ENCODE measurements around the gene COL18A1.

COL18A1 gene

DNA sequence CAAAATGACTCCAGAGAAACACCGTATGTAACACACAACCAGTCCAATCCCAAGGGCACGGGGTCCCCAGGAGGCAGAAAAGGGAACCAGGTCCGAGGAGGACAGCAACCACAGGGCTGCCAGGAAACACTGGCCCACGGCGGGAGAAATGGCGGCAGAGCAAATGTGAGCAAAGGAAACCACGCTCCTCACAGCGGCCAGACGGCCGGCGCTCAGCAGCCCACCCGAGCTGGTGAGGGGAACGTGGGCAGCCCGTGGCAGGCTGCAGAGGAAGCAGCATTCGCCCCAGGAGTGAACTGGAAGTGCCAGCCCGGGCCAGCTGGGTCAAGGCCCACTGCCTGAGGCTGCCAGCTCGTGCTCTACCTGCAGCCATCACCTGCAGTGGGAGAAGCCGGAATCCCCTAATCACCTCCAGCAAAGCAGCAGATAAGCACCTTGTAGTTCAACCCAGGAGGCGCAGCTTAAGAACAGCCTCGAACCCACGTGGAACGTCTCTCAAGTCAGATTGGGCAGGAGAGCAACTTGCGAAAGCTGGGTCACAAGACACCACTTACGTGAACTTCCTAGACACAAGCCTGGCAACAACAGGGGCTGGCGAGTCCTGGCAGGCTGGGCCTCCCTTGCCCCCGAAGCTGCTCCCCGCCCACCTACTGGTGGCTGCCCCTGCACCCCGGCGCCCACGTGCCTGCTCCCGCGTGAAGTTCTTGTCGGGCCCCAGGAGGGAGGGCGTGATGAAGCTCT lies 130.5 kb downstream of the COL18A1 start:
- no peak for DNase-seq (ENCODE audit: low read depth in 2 of 2)

DNA sequence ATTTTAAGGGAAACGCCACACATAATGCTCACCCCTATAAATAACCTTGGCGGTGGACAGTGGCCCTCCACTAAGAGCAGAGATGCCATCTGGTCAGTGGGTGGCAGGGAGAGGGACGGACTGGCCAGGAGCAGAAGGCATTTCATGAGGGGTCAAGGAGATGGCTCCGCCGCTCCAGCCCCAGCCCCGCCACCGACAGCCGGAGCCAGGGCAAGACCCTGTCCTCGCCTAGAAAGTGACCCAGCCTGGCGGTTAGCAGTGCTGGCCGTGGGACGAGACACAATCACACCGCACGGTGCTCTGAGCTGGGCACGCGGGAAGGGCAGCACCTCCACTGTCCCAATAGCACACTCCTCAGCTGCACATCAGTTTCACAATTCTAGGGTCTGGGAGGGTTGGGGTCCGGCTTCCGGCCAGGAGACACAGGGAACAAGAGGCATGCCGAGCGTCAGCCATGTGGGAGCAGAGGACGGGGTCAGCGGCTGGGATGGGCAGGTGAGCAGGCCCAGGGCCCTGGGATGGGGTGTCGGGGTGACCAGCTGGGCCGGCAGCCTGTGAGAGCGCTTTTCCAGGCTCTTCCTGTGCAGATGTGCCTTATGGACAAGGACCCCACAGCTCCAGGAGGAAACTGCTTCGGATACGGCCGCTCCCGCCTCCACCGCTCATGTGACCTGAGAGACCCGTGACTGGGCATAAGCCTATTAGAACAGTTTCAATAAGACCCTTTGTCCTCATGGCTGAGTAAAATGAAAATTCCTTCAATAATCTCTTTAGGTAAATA lies 131.5 kb downstream of the COL18A1 start:
- no peak for DNase-seq (ENCODE audit: low read depth in 2 of 2)

DNA sequence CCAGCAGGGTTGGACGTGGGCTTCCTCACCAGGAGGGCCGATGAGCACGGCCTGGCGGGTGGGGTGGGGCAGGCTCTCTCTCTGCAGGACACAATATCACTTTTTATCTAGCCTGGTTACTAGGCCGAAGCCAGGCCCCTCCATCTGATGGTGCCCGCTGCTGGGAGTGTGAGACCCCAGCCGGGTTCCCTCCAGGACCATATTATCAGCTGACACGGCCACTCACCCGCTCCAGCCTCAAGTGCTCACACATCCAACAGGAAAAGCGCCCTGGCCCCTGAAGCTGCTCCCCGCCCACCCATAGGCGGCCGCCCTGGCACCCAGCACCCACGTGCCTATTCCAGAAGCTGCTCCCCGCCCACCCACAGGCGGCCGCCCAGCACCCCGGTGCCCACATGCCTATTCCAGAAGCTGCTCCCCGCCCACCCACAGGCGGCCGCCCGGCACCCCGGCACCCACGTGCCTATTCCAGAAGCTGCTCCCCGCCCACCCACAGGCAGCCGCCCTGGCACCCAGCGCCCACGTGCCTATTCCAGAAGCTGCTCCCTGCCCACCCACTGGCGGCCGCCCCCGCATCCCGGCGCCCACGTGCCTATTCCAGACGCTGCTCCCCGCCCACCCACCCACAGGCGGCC lies 132.3 kb downstream of the COL18A1 start:
- no peak for DNase-seq (ENCODE audit: low read depth in 2 of 2)

DNA sequence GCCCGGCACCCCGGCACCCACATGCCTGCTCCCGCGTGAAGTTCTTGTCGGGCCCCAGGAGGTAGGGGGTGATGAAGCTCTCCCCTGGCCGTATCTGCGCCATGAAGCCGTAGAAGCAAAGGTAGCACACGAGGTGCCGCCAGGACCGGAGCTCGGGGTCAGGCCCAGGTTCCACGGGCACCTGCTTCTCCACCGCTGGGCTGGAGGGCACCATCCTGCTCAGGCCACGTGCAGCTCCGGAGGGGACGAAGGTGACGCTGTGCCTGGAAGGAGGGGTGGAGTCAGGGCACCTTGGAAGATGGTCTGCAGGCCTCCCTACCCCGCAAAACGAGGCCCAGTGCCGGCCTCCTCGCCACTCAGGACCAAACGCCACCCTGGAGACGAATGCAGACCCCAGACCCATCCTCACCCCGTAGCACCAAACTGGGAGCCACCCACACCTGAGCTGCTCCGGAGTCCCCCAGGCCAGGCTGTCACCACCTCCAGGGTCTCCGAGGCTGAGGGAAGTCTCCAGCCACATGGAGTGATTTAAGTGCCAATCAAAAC lies 132.9 kb downstream of the COL18A1 start:
- no peak for DNase-seq (ENCODE audit: low read depth in 2 of 2)

DNA sequence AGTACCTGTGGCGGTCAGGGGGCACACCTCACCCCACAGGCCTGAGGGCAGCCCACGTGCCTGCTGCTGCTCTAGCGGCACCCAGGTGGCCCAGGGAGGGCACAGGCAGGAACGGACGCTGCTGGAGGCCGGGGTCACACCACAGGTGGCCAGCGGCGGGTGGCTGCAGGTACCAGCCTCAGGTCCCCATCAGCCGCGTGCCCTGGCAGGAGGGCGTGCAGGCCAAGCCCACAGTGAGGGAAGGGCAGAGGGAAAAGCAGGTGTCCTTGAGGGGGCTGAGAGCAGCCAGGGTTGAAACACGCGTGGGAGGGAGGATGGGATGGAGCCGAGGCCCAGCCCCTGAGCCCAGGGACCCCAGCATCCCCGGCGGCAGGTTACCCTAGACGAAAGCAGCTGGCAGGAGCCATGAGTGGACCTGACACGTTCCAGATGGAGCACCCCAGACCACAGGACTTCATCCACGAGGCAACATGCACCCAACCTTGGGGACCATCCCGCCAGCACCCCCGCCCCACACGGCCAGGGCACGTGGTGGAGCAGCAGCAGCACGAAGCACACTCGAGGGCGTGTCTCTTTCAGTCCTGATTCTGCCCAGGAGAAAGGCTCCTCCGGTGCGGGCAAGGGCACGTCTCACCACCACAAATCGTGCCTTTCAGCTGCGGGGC lies 133.5 kb downstream of the COL18A1 start:
- no peak for DNase-seq (ENCODE audit: low read depth in 2 of 2)

DNA sequence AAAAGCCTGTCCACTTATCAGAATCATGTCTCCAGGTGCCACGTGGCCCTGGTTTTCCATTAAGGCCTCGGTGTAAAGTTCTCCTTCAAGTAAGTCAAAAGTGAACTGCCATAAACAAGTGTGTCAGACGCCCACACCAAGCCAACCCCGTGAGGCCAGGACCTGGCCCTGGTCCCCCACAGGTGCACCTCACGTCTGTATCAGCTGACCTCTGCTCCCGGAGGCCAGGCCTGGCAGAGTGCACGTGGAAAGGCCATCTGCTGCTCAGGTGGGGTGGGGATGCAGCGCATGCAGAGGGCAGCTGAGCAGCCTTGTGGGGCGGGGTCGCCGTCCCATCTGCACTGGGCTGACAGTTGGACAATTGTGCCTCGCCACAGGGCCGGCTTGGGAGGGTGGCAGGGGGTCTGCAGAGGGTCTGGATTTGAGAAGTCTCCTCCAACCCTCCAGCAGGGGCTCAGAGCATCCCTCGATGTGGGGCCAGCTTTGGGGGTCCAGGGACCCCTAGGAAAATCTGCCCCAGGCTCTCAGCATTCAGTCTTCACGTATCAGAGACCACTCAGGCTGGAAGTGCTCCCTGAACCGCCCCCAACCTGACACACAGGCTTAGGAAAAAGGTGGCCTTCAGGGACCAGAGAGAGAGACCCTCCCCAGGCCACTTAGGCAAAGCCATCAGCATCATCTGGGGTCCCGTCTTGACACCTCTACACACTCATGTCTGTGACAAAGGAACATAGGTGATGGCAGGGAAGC lies 134.3 kb downstream of the COL18A1 start:
- no peak for DNase-seq (ENCODE audit: low read depth in 2 of 2)

DNA sequence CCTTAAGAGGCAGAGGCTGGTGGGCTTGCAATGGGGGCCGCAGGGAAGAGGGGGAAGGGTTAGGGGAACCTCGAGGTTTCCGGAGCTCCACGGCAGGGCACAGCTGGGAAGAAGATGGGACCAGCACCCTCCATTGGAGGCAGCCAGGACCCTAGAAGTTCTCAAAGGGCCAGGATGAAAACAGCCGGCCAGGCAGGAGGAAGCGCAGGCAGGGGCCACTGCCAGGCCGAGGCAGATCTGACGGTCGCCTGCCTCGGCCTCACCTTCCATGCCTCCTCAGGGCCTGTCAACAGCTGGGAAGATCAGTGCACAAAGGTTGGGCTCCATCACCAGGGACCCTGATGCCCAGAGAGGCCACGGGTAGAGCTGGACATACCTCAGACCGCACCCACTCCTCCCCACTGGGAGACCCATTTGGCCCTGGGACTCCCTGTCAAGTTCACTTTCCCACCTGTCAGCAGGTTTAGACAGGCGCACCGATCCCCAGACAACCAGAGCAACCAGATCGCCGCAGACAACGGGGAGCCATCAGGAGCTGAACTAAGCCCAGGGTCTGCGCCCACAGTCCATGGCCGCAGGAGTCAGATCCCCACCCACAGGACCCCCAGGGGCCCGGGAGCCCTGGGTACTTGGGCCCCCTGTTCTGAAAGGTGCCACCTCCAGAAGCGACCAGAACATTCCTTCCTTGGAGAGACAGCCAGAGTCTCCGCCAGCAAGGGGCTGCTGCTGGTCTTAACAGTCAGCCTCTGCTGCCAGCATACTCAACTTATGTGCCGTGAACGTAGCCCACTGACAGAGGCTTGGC lies 135.0 kb downstream of the COL18A1 start:
- no peak for DNase-seq (ENCODE audit: low read depth in 2 of 2)

DNA sequence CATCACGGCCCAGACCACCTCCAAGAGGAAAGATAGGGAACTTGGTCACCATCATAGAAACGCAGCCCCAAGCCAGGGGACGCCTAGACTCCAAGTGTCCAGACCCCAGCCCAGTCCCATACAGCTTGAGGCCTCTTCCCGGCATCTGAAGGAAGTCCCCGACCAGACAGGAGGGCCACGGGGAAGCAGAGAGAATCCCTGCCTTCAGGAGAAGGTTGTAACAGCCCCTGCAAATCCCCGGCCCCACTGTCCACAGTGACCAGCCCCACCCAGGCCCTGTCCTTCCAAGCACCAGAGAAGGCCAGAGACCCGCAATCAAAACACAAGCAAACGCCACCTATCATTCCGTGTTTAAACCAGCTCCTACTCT lies 135.6 kb downstream of the COL18A1 start:
- DNase-seq (ENCODE audit: low read depth in 2 of 2) = no peak

DNA sequence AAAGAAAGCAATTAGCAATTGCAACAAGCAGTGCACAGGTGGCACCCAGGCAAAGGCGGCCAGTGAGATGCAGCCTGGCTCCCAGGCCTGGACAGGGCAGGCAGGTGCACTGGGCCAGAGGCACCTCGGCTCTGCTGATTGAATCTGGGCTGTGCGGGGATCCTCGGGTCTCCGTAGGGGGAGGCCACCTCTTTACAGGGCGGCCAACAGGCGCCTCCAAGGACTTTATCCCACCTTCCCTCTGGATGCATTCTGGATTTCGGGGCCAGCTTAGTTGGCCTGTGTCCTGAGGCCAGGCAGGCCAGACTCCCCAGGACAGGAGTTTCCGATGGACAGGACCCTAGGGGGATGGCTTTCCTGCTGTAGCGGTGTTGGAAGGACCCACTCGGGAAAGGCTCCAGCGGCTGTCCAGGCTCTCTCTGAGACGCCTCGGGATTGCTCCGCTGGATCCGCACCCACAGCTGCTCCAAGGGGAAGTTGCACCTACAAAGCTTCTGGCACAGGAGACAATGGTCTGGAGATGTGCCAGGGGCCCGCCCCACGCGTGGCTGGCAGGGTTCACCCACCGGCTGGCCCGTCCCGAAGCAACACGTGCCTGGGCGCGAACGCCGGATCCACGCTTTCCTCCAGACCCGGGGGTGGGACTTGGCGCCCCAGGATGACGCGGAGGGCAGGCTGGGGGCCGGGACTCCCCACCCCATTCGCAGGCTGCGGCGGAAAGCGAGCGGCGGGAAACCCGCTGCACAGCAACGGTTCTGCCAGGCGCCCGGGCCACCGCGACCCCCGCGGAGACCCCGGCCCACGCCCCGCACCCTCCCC lies 136.5 kb downstream of the COL18A1 start:
- peak; percentile 36 to 58 for DNase-seq (ENCODE audit: low read depth in 2 of 2)

DNA sequence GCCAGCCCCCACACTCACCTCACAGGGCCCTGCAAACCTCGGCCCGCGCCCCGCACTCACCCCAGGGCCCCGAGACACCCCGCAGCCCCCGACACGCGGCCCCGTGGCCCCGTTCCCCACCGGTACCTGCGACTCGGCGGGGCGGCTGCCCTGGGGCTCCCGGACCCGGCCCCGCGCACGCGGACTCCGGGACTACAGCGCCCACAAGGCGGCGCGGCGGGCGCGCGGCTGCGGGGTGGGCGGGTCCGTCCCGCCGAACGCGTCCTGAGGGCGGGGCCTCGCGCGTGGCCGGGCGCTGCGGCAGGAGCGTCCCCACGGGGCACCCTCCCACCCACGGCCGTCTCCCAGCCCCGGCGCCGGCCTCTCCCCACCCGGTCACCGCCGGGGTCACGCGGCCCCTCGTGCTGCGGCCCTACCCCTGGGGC lies 137.3 kb downstream of the COL18A1 start, which contains the start of gene SLC19A1:
Gene SLC19A1, minus strand, starts transcription at position 199 of the 425 bp plus-strand sequence. CDS start 4,481 bp downstream, outside the sequence.
- peak in 1 of 2 donors; percentile 59 for DNase-seq (ENCODE audit: low read depth in 2 of 2)

DNA sequence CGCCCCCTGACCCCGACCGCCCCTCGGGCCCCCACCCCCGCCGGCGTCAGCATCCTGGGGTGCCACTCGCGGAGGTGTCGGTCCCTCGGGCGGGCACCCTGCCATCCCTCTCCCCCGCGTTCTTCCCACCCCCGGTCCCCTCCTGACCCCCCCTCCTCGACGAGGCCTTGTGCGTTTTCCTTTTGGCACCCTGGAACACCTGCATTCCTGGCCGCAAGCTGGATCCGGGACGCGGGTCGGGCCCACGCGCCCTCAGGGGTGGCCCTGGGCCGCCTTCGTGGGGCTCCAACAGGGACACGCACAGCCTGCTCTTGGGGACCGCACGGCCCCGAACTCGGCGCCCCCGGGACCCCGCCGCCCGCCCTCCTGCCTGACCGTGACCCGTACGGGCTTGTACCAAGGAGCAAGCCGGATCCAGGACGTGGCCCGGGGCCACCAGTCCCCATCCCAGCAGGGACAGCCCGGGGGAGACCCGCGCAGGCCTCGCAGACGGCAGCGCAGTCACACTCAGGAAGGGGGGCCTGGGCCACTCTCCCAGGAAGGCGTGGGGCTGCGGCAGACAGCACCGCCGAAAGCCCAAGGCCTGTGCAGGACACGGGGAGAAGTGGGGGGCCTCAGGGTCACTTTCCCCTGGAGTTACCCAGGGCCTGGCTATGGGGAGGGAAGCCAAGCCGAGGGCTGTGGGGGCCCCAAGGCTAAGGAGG lies 137.9 kb downstream of the COL18A1 start:
- no peak for DNase-seq (ENCODE audit: low read depth in 2 of 2)

DNA sequence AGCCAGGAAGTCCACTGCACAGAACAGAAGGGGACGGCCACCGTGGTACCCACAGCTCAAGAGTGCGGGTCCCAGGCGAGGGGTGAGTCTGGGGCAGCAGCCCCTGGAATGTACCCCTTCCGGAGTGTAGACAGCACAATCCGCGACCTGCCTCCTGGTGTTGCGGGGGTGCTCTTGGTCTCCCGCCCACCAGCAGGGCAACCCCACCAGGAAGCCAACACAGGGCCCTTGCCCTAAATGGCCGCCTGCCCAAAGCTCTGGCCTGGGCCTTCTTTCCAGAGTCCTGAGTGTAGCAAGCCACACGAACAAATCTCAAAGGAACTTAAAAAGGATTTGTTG lies 138.4 kb downstream of the COL18A1 start:
- no peak for DNase-seq (ENCODE audit: low read depth in 2 of 2)

DNA sequence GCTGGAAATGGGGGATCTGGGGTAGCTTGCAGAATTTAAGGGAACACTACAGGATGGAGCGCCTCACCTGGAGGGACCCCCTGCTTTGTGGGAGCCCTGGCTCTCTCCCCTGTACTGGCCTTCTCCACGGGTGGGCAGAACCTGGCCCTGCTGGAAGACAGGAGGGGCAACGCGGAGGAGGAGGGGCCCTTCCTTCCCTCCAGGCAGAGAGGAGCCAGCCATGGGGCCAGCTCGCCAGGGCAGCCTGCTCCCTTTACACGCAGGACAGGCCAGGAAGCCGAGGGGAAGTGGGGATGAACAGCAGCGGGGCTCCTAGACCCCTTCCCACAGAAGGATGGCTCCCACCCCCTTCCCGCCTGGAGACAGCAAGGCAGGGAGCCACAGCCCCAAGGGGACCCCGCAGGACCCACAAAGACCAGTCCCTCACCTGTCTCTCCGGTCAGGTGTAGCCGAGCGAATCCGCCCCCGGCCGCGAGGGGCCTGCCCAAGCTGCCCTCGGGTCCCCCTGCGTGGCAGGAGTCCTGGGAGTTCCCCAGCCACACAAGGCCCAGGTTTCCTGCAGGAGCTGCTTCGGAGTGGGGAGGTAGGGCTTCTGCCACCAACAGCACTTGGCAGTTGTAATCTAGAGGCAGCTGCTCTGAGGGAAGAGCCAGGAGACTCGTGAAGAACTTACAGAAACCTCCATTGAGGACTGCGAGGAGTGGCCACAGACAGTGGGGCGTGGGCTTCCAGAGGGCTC lies 138.9 kb downstream of the COL18A1 start:
- no peak for DNase-seq (ENCODE audit: low read depth in 2 of 2)

DNA sequence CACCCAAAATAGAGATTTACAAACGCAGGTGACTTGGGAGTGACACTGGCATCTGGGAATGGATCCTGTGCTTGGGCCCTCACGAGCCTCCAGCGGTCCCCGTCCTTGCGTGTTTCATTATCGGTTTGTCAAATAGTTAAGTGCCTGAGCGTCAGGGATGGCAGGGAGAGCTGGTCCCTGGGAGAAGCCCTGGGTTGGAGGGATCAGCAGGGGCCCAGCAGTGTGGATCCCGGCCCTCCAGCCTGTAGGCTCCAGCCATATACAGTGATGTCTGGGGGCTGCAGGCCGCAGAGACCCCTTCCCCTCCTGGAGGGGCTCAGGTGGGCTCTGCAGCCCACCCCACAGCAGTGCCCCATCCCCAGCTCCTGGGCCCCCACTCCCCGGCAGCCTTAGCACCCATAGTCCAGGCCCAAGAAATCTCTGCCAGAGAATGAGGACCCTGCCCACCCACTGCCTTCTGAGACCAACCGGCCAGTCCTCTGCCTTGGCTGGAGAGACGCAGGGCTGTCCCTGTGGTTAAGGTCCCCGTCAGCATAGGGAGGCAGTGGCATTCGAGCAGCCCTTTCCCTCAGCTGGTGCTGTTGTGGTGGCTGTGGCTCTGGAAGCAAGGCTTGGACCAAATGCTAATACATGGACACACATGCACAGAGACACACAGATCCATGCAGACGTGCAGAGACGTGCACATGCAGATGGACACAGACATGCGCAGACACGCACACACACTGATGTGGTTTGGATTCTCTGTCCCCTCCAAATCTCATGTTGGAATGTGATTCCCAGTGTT lies 139.7 kb downstream of the COL18A1 start:
- no peak for DNase-seq (ENCODE audit: low read depth in 2 of 2)

DNA sequence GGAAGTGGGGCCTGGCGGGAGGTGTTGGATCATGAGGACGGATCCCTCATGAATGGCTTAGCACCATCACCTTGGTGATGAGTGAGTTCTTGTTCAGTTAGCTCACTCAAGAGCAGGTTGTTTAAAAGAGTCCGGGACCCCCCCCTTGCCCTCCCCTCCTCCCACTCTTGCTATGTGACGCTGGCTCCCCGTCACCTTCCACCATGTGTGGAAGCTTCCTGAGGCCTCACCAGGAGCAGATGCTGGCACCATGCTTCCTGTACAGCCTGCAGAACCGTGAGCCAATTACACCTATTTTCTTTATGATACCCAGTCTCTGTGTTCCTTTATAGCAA lies 140.2 kb downstream of the COL18A1 start:
- no peak for DNase-seq (ENCODE audit: low read depth in 2 of 2)

DNA sequence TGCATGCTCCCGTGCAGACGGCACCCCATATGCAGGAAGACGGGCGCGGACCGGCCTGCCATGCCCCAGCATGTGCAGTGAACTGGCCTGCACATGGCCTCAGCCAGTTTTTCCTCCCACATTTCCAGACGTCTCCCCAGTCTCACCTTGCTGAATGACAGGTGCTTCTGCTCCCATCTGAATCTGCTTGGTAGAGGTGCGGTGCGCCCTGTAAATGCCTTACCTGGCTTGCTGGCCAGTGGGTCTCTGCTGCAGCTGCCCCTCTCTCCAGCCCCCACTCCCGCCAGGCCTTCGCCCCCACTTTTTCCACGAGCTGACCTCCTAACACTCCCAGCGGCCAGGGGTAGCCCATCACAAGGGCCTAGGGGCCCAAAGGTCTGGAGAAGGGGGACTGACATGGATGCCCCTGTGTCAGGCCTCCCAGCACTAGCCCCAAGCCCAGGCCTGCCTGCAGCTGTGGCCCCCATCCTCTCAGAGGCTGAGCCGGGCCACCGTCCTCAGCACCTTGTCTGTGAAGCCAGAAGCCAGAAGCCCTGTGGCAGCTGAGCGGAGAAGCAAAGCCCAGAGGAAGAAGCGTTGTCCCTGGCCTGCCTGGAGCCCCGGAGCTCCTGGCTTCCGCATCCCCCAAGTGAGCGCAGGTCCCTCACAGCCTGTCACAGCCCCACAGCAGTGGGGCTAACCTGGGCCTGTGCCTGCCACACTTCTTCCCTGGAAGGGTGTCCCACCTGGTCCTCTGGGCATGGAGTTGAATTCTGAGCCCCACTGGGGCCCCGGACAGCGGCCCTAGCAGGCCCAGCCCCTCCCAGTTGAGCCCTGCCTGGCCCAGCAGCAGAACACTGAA lies 140.9 kb downstream of the COL18A1 start:
- no peak for DNase-seq (ENCODE audit: low read depth in 2 of 2)
